Neural progenitor cell (in vitro differentiated cells): ENCODE measurements around the gene ERMARD.

Experiments
- CTCF ChIP-seq: fragments of 200-600 bp; sonication (generic); IDR thresholded peaks from 2 replicates; pipeline ENCODE4 v1.5.1; 2017; ENCODE audit warnings: antibody characterized with exemption, mild to moderate bottlenecking
- EZH2 ChIP-seq: fragments of 200-600 bp; sonication (generic); IDR thresholded peaks from 2 replicates; pipeline ENCODE4 v1.6.1; 2017; ENCODE audit warnings: antibody characterized with exemption, mild to moderate bottlenecking, moderate library complexity
- EZH2phosphoT487 ChIP-seq: fragments of 200-600 bp; sonication (generic); IDR thresholded peaks from 2 replicates; pipeline ENCODE4 v1.6.1; 2017; ENCODE audit warnings: antibody characterized with exemption

- no peak for TF ChIP-seq CTCF
- no peak for TF ChIP-seq EZH2
- TF ChIP-seq EZH2phosphoT487 = no peak
Observed at GRCh38 chr6:169779896-169780295, 28.5 kb downstream of the ERMARD start.
